Chondrocyte (in vitro differentiated cells): ENCODE measurements around the gene TBX21. TPM values are rescaled to one million over a fixed set of nuclear protein-coding genes. Genes with fewer than 3 reads are reported as not detected.

Source experiments
- DNase-seq: peaks from one replicate; pipeline ENCODE4 v3.0.0; 2021; ENCODE audit warnings: mixed read lengths, low spot score
- H3K27ac Mint-ChIP-seq: one replicate; pipeline ENCODE4 v1.8.0; 2021; ENCODE audit warnings: mild to moderate bottlenecking, moderate library complexity, mixed read lengths; ENCODE audit not compliant: unreplicated experiment
- H3K27me3 Mint-ChIP-seq: 2 replicates; pipeline ENCODE4 v1.8.0; 2021; ENCODE audit warnings: low read depth, mixed read lengths
- H3K36me3 Mint-ChIP-seq: 2 replicates; pipeline ENCODE4 v1.8.0; 2021; ENCODE audit warnings: low read depth, mixed read lengths
- H3K4me1 Mint-ChIP-seq: 2 replicates; pipeline ENCODE4 v1.8.0; 2021; ENCODE audit warnings: low read depth, mild to moderate bottlenecking, mixed read lengths
- H3K4me3 Mint-ChIP-seq: one replicate; pipeline ENCODE4 v1.8.0; 2021; ENCODE audit warnings: mild to moderate bottlenecking, moderate library complexity, mixed read lengths; ENCODE audit not compliant: unreplicated experiment
- H3K9me3 Mint-ChIP-seq: 2 replicates; pipeline ENCODE4 v1.8.0; 2021; ENCODE audit warnings: low read depth, mixed read lengths
- CTCF ChIP-seq: fragments of 200-600 bp; sonication (generic); IDR thresholded peaks from 2 replicates; pipeline ENCODE4 v1.5.0; 2021; ENCODE audit warnings: antibody characterized with exemption, mild to moderate bottlenecking, moderate library complexity
- total RNA-seq: library from RNA; stranded (reverse); gene quantifications from 3 replicates; pipeline ENCODE4 v1.2.1, GENCODE V29; 2021

TBX21 gene
- total RNA-seq, 1 donor from 2014 or later: not detected

DNA sequence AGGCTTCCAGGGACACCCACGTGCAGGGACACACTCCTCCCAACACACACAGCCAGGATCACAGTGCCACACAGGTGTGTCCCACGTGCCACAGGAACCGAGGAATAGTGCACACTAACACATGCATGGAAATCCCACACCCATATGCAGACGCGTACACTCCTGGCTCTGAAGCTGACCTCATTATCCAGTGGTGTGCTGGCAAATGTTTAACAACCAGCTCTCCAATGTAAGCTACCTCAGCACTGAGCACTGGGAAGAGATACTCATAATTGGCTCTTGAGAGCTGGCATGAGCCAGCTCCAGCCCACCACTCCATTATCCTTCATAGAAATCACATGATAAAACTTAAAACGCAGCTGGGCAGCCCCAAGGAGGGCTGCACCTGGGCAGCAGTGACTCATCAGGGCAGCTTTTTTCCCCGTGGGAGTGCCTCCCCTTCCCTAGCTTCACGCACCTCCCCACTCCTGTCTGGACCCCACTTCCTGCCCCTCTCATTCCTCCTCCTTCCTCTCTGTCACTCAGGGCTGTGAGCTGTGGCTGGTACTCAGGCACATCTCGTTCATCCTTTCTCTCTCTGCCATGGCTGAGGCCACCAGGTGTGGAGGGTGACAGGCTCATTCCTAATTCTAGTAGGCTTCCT, 14.9 kb upstream of the TBX21 start:
- TF ChIP-seq CTCF: no peak
- H3K4me1 Mint-ChIP-seq: peaks cover 29% of the 10 kb centered on the region
- H3K27ac Mint-ChIP-seq: no peak overlapping the region
- peaks cover 48% of the 10 kb centered on the region for H3K27me3 Mint-ChIP-seq
- no peaks in the 10 kb centered on the region for H3K9me3 Mint-ChIP-seq
- no peak for DNase-seq
- no peaks in the 10 kb centered on the region for H3K36me3 Mint-ChIP-seq
- no peak overlapping the region for H3K4me3 Mint-ChIP-seq

GRCh38 chr17:47718634-47719405, 14.2 kb upstream of the TBX21 start:
- H3K27me3 Mint-ChIP-seq: peaks cover 47% of the 10 kb centered on the region
- H3K9me3 Mint-ChIP-seq: no peaks in the 10 kb centered on the region
- H3K4me1 Mint-ChIP-seq: peaks cover 29% of the 10 kb centered on the region
- H3K4me3 Mint-ChIP-seq: no peak overlapping the region
- H3K27ac Mint-ChIP-seq: peak overlapping the region; percentile 55
- no peaks in the 10 kb centered on the region for H3K36me3 Mint-ChIP-seq
- TF ChIP-seq CTCF: no peak
- DNase-seq: no peak

DNA sequence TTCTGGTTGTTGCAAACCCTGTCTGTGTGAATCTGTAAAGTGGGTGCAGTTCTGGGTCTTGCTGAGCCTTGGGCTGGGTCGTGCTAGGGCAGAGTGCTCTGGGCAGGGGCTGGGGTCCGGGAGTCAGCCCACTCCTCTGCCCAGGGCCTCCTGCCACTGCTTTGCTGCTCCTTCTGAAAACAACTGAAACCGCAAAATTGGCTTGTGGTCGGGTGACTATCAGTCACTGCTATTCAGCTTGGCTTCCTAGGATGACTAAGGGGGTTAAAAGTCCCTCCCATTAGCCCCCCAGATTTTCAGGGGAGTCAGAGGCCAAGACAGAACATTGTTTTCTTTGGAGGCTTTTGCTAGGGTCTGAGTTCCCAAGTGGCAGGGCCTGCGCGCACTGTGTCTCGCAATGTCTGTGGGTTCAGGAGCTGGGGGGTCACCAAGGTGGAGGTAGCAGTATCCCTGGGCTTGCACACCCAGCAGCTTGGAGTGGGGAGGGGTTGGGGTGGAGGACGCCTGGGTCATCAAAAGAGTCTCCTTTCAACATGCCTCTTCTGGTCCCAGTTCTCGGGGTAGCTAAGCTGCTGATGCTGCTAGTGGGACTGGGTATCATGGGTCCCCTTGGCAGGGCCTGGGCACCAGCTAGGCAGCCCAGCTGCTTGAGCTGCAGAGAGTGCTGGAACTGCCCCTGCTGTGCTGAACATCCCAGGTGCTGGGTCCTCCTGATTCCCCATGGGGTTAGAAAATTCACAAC, 13.5 kb upstream of the TBX21 start:
- H3K27me3 Mint-ChIP-seq: peaks cover 42% of the 10 kb centered on the region

DNA sequence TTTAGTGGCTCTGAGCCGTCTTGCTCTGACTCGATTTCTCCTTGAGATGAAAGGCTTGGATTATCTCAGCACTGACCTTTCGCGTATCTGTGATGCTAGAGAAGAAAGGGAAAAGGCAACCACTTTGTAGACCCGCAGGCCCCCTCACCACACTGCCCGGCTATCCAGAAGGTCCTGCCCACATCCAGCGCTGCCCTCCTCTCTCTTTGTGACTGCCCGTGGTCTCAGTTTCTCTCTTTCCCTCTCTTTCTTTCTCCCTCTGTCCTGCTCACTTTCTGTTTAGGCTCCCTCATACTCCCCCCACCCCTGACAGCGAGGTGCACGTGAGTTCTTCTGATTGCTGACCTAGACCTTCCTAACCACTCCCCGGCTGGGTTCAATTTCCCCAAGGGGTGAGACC, 12.8 kb upstream of the TBX21 start:
- Mint-ChIP-seq H3K4me1 (peaks cover 29% of the 10 kb centered on the region), H3K9me3 (no peaks in the 10 kb centered on the region), H3K4me3 (no peak overlapping the region), H3K27ac (no peak overlapping the region), H3K27me3 (peaks cover 44% of the 10 kb centered on the region), H3K36me3 (no peaks in the 10 kb centered on the region)
- no peak for TF ChIP-seq CTCF
- no peak for DNase-seq

More for the DNA sequence above, 13.5 kb upstream of the TBX21 start:
- H3K9me3 Mint-ChIP-seq: no peaks in the 10 kb centered on the region
- H3K4me1 Mint-ChIP-seq: peaks cover 29% of the 10 kb centered on the region
- peak overlapping the region; percentile 57 for H3K27ac Mint-ChIP-seq
- no peak for TF ChIP-seq CTCF
- DNase-seq: no peak
- no peak overlapping the region for H3K4me3 Mint-ChIP-seq
- no peaks in the 10 kb centered on the region for H3K36me3 Mint-ChIP-seq
